Measurements from ENCODE around the gene ZNF397.

Gene ZNF397

GRCh38 chr18:35306588-35307250 lies 65.9 kb downstream of the ZNF397 start:
- no peak for DNase-seq

All from MV-4-11 (cell line).